Fibroblast of pulmonary artery (primary cell): ENCODE data around the gene ARPC2.

Experiments used
- DNase-seq: peaks from one replicate; pipeline ENCODE4 v3.0.0-alpha.2; 2010; ENCODE audit warnings: low read depth
- H3K4me3 ChIP-seq: replicated peaks from 2 replicates; pipeline ENCODE4 v1.5.1; 2011; ENCODE audit warnings: low read depth, mild to moderate bottlenecking, control low read depth, low read length, moderate library complexity
- TF ChIP-seq, protein P1 (sequence below): IDR thresholded peaks from 2 replicates; pipeline ENCODE4 v1.5.1; 2011; ENCODE audit warnings: mild to moderate bottlenecking, control low read depth, low read length, inconsistent platforms; ENCODE audit errors: missing control alignments

ARPC2 gene

DNA sequence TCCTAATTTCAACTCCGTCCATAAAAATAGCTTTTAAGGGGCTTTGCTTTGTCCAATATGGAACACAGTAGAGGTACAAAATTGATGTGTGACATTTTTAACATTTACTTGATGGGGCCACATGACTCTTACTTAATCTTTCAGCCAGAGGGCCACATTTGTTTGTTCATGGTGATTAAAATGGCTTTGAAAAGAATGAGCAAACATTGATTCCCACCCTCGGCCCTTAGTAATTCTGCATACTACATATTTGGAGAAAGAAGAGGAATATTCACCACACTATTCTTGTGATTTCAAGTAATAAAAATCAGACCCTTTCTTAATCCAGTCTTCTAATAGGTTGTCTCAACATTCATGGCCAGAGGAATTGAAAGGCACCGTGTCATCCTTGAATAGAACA is 17.5 kb downstream of the ARPC2 start:
- TF ChIP-seq, protein P1, sequence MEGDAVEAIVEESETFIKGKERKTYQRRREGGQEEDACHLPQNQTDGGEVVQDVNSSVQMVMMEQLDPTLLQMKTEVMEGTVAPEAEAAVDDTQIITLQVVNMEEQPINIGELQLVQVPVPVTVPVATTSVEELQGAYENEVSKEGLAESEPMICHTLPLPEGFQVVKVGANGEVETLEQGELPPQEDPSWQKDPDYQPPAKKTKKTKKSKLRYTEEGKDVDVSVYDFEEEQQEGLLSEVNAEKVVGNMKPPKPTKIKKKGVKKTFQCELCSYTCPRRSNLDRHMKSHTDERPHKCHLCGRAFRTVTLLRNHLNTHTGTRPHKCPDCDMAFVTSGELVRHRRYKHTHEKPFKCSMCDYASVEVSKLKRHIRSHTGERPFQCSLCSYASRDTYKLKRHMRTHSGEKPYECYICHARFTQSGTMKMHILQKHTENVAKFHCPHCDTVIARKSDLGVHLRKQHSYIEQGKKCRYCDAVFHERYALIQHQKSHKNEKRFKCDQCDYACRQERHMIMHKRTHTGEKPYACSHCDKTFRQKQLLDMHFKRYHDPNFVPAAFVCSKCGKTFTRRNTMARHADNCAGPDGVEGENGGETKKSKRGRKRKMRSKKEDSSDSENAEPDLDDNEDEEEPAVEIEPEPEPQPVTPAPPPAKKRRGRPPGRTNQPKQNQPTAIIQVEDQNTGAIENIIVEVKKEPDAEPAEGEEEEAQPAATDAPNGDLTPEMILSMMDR: no peak
- DNase-seq: no peak
- no peak overlapping the region for H3K4me3 ChIP-seq

DNA sequence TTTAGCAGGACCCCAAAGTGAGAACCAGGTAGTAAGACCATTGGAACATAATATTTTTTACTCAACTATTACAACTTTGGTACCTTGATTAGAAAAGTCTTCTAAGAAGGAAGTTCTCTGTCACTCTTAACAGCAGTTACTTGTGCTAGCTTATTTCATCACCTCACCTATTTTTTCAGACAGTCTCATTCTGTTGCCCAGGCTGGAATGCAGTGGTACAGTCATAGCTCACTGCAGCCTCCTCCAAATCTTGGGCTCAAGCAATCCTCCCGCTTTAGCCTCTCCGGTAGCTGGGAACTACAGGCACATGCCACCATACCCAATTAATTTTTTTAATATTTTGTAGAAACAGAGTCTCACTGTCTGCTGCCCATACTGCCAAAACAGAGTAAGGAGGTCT is 18.0 kb downstream of the ARPC2 start:
- H3K4me3 ChIP-seq: no peak overlapping the region
- TF ChIP-seq, protein P1: no peak
- no peak for DNase-seq

DNA sequence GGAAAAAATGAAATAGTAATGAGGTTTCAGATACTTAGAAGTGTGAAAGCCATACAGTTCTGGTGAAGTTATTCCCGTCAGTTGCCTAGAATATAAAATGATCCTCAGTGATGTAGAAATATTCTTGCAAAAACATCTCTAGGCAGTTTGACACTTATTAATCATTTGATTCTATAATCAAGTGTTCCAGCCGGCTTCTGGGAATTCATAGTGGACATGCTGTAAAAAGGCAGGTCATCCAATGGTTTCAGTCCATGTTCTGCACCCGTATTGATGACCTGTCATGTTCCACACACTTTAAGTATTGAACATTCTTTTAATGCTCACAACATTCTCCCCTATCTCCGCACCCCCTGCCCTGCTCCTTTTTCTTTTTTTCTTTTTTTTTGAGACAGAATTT is 19.8 kb downstream of the ARPC2 start:
- no peak for DNase-seq
- TF ChIP-seq, protein P1: no peak
- no peak overlapping the region for H3K4me3 ChIP-seq

DNA sequence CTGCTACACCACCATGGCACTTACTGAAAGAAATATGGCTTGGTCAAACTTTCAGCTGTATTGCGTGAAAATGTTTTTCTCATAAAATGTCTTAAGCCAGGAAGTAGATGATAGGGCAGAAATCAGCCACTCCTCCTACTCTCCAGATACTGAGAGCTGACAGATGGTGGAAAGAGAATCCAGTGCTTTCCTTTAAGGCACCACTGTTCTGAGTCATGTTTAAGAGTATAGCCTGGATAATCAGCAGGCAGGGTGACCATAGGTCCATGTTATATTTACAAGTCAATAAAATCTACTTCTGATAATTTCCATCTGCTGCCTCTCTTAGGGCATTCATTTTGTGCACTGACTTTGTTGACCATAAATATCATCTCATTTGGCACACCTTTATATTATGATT is 21.9 kb downstream of the ARPC2 start:
- no peak overlapping the region for H3K4me3 ChIP-seq
- TF ChIP-seq, protein P1: no peak
- no peak for DNase-seq

DNA sequence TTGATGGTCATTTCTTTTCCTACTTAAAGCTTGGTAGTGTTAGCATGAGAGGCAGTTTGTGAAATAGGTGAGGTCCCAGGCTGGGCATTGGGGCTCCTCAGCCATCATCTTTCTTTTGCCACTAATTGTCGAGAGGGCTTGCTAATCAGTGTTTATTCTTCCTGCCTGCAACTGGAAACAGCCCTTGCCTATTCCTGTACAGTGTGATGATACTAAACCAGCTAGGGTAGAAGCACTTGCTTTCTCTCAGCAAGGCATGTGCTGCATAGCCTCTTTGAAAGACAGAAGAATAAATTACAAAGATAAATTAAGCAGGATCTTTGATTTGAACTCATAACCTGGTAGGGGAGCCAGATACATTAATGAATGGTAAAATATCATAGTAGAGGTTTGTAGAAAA is 27.2 kb downstream of the ARPC2 start:
- H3K4me3 ChIP-seq: no peak overlapping the region
- TF ChIP-seq, protein P1: no peak
- no peak for DNase-seq

DNA sequence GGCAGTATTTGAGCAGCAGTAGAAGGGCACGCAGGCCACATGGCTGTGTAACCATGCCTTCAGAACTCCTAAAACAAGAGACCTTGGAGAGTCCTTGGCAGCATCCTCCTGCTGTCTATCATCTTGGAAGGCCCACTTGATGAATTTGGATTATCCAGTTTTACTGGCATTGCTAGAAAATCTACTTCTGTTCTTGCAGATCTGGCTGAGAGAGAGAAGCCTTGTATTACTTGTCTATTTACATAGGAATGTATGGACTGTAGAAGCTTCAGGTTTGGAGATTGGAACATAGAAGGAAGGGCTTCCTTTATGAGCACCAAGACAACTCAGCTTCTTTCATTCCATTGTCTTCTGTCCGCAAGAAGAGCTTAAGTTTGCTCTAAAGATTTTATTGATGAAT is 27.7 kb downstream of the ARPC2 start:
- DNase-seq: no peak
- TF ChIP-seq, protein P1: no peak
- H3K4me3 ChIP-seq: no peak overlapping the region

DNA sequence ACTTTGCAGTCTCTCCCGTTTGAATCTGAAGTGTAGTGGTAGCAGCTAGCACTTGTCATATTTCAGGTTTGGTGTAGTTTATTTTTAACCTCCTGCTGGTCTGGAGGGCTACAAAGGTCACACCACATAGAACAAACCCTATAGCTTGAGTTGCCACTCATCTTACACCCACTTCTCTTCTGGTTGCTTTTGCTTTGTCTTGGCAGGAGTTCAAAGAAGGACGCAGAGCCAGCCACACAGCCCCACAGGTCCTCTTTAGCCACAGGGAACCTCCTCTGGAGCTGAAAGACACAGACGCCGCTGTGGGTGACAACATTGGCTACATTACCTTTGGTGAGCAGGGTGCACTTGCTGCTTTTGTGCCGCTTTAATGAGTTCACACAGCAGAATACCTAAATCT is 28.2 kb downstream of the ARPC2 start:
- no peak for DNase-seq
- no peak overlapping the region for H3K4me3 ChIP-seq
- TF ChIP-seq, protein P1: no peak
